ENCODE data around the gene SPC25. TPM values are rescaled to one million over a fixed set of nuclear protein-coding genes. Genes with fewer than 3 reads are reported as not detected.

SPC25 gene
- total RNA-seq, 2 experiments from 2014 or later = 58.3 to 69.8 TPM

GRCh38 chr2:168831662-168832061, 58.6 kb downstream of the SPC25 start:
- no peak overlapping the region for H3K27ac Mint-ChIP-seq
- H3K4me3 Mint-ChIP-seq = no peak overlapping the region
- ChIA-PET POLR2A (no interaction called here), CTCF (no interaction called here)
- H3K36me3 Mint-ChIP-seq (ENCODE audit: low read depth) = no peaks in the 10 kb centered on the region
- H3K4me1 Mint-ChIP-seq (ENCODE audit: low read depth) = no peaks in the 10 kb centered on the region
- DNase-seq (no peak), ATAC-seq (no peak)
- no peaks in the 10 kb centered on the region for H3K27me3 Mint-ChIP-seq (ENCODE audit: low read depth)
- H3K9me3 Mint-ChIP-seq (ENCODE audit: insufficient read depth) = no peaks in the 10 kb centered on the region

- ChIA-PET POLR2A (no interaction called here), CTCF (no interaction called here)
- Mint-ChIP-seq H3K4me1 (ENCODE audit: low read depth) (no peaks in the 10 kb centered on the region), H3K27me3 (ENCODE audit: low read depth) (no peaks in the 10 kb centered on the region), H3K9me3 (ENCODE audit: insufficient read depth) (no peaks in the 10 kb centered on the region), H3K27ac (no peak overlapping the region), H3K36me3 (ENCODE audit: low read depth) (no peaks in the 10 kb centered on the region), H3K4me3 (no peak overlapping the region)
- no peak for DNase-seq
- no peak for ATAC-seq
These were observed 59.3 kb downstream of the SPC25 start for GRCh38 chr2:168830958-168831357.

GRCh38 chr2:168825126-168825525, 65.1 kb downstream of the SPC25 start:
- no peak for DNase-seq
- POLR2A ChIA-PET = no interaction called here
- Mint-ChIP-seq H3K4me3 (no peak overlapping the region), H3K9me3 (ENCODE audit: insufficient read depth) (no peaks in the 10 kb centered on the region), H3K27ac (no peak overlapping the region), H3K4me1 (ENCODE audit: low read depth) (no peaks in the 10 kb centered on the region), H3K27me3 (ENCODE audit: low read depth) (no peaks in the 10 kb centered on the region), H3K36me3 (ENCODE audit: low read depth) (no peaks in the 10 kb centered on the region)
- CTCF ChIA-PET = interaction anchor here (0.8 kb wide), 1 partner anchor 9 kb away, joined by 3 read pairs; no protein-coding TSS in a partner anchor
- no peak for ATAC-seq

GRCh38 chr2:168821992-168822391, 68.2 kb downstream of the SPC25 start:
- H3K4me1 Mint-ChIP-seq (ENCODE audit: low read depth) = no peaks in the 10 kb centered on the region
- no peaks in the 10 kb centered on the region for H3K9me3 Mint-ChIP-seq (ENCODE audit: insufficient read depth)
- ChIA-PET POLR2A (no interaction called here), CTCF (interaction anchor here (1.5 kb wide), 1 partner anchor 475 kb away, joined by 4 read pairs; no protein-coding TSS in a partner anchor)
- ATAC-seq = no peak
- no peak overlapping the region for H3K4me3 Mint-ChIP-seq
- no peaks in the 10 kb centered on the region for H3K36me3 Mint-ChIP-seq (ENCODE audit: low read depth)
- no peaks in the 10 kb centered on the region for H3K27me3 Mint-ChIP-seq (ENCODE audit: low read depth)
- no peak overlapping the region for H3K27ac Mint-ChIP-seq
- no peak for DNase-seq

GRCh38 chr2:168821577-168821976, 68.7 kb downstream of the SPC25 start:
- Mint-ChIP-seq H3K4me1 (ENCODE audit: low read depth) (no peaks in the 10 kb centered on the region), H3K4me3 (no peak overlapping the region), H3K36me3 (ENCODE audit: low read depth) (no peaks in the 10 kb centered on the region), H3K27me3 (ENCODE audit: low read depth) (no peaks in the 10 kb centered on the region), H3K9me3 (ENCODE audit: insufficient read depth) (no peaks in the 10 kb centered on the region), H3K27ac (no peak overlapping the region)
- ATAC-seq = no peak
- no peak for DNase-seq
- POLR2A ChIA-PET = interaction anchor here (1.0 kb wide), 1 partner anchor 58 kb away, joined by 3 read pairs; no protein-coding TSS in a partner anchor
- CTCF ChIA-PET = interaction anchor here (1.5 kb wide), 1 partner anchor 475 kb away, joined by 4 read pairs; no protein-coding TSS in a partner anchor

Other genes with a start within 250 kb of the SPC25 start
- not detected for gene NOSTRIN, start 87.8 kb downstream of the SPC25 start, total RNA-seq
- not detected for gene G6PC2, start 10.9 kb upstream of the SPC25 start, total RNA-seq
- under 1 TPM in 1 of 2 experiments, not detected in 1; 0.03 TPM for gene ABCB11, start 140.9 kb upstream of the SPC25 start, total RNA-seq
- not detected for gene DHRS9, start 179.1 kb upstream of the SPC25 start, total RNA-seq